GM12801 (cell line): ENCODE data around the gene GGTA1.

Experiments
- TF ChIP-seq, protein P1 (sequence below): IDR thresholded peaks from one replicate; pipeline ENCODE4 v1.5.1; 2011; ENCODE audit warnings: control low read depth; ENCODE audit not compliant: insufficient read length; ENCODE audit errors: extremely low read depth

Gene GGTA1

DNA sequence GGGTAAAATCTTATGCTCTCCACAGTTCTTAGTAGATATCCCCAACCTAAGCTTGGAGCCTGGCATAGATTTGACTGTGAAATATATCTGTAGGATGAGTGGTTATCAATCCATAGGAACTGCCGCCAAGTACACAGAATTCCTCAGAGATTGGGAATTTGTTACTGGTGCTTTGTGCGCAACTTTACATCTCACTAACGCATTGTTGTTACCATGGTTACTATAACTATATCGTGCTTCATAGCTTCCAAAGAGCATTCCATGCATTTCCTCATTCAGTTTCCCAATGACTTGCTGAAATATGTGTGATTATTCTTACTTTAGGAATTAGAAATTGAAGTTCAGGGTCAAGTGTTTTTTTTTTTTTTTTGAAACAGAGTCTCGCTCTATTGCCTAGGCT is 9.5 kb upstream of the GGTA1 start:
- TF ChIP-seq, protein P1, sequence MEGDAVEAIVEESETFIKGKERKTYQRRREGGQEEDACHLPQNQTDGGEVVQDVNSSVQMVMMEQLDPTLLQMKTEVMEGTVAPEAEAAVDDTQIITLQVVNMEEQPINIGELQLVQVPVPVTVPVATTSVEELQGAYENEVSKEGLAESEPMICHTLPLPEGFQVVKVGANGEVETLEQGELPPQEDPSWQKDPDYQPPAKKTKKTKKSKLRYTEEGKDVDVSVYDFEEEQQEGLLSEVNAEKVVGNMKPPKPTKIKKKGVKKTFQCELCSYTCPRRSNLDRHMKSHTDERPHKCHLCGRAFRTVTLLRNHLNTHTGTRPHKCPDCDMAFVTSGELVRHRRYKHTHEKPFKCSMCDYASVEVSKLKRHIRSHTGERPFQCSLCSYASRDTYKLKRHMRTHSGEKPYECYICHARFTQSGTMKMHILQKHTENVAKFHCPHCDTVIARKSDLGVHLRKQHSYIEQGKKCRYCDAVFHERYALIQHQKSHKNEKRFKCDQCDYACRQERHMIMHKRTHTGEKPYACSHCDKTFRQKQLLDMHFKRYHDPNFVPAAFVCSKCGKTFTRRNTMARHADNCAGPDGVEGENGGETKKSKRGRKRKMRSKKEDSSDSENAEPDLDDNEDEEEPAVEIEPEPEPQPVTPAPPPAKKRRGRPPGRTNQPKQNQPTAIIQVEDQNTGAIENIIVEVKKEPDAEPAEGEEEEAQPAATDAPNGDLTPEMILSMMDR, result no peak

DNA sequence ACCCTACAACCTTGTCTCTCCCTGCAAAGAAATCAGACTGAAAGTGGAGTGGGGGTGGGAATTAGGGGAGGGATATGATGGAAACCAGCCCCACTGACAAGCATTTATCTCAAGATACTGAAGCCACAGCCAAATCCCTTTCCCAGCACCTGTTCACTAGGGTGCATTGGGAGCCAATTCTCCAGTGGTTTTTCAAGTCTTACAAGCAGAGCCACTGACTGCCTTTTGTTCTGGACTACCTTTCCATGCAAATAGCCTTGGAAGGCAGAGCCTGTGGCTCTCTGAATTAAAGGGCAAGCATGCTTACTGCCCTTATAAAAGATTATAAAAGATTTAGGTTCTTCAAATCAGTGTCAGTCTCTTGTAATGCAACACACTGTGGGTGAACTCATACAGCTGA is 8.8 kb upstream of the GGTA1 start:
- TF ChIP-seq, protein P1, result no peak

DNA sequence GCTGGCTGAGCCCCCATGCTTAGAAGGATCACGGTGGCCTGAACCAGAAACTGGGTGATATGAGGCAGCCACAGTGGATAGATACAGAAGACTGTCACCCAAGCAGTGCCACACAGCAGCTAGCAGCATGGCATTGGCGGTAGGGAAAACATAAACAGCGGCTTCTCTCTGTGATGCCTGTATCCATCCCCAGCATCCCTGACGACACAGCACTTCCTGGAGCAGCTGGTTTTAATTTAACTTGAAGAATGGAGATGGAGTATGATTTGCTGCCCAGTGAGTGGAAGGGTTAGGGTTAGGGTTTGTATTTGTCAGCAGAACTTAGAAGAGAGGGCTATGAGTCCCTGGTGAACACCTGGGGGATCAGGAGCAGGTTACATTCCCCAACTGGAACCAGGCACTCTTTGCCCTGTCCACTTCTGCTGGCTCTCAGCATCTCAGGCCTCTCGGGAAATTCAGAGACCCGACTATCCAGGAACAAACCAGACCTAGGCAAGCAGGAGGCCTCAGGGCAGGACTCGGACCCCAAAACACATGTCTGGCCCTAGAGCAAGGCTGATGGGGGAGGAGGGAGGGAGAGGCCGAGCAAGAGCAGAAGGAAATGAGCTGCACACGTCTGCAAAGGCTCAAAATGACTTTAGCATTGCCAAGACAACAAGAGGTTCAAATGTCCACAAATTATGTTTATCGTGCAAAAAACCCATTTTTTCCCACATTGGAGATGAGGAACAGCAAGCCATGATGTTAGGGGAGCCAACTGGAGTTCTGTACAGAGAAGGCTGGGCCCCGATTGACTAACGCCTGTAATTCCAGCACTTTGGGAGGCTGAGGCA is 6.5 kb upstream of the GGTA1 start:
- TF ChIP-seq, protein P1, result no peak

DNA sequence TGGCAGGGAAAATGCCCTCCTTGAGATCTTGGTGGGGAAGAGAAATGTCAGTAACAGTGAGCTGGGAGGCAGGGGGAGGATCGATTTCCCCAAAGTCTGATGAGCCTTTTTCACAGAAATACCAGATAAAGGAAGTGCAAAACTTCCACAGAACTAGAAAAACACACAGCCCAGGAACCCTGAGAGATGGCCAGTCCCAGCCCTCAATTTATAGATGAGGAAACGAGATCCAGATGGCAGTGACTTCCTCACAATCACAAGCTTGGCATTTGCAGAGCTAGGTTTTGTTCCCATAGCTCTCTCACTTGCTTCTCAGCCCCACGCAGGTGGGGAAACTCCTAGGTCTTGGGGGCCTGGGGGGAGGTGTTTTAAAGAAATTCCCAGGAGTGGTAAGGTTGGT is 3.8 kb upstream of the GGTA1 start:
- TF ChIP-seq, protein P1, result no peak

DNA sequence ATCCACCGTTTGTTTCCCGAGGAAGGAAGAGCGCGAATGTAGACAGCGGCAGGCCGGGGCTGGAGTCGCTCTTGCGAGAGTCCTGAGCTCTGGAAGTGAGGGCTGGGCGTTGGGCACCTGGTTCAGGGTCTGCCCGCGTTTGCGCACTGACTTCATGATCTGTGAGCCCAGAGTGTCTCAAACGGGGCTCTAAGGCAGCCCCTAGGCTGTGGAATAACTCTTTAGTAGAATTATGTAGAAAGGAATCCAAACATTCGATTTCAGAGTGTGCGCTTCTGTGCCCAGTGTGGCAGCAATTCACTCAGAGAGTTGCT is 478 bp upstream of the GGTA1 start:
- TF ChIP-seq, protein P1, result no peak

DNA sequence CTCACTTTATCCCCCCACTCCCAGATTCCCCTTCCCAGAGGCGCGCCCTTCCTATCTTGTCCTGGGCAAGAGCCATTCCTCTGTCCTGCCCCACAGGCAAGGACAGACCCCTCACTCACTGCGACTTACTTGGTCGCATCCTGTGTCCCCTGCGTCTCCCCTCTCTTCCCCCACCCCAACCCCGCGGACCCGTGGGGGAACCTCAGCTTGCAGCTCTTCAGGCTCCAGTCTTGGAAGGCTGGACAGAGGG is 542 bp downstream of the GGTA1 start:
- TF ChIP-seq, protein P1, result no peak

DNA sequence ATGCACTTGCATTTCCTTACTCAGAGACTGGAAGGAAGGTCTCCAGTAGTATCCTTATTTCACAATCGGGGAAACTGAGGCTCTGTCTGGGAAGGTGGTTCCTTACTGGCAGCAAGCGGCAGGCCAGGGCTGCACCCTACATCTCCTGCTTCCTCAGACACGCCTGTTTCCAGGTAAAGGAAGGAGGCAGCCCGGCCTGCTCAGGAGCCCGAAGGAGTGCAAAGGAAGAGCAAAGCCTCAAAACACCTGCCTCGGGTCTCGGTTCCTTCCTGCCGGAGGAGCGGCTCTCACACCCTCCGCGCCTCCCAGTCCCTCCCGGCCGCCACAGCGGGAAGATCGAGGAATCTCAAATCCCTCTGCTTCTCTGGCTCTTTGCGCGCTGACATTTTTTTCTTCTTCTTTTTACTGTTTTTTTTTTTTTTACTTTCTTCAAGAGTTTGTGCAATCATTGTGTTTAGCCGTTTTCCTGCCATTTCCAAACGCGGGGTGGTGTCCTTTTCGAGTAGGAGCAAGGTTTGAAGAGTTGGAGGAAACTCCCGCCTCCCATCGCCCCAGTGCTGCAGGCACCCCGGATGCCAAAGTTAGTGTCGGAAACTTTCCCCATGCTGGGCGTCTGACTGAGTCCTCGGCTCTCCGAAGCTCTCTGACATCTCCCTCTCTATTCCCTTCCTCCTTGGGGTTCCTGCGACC is 1.0 kb downstream of the GGTA1 start:
- TF ChIP-seq, protein P1, result no peak
